Measurements from ENCODE around the gene CDH4.

CDH4 gene

DNA sequence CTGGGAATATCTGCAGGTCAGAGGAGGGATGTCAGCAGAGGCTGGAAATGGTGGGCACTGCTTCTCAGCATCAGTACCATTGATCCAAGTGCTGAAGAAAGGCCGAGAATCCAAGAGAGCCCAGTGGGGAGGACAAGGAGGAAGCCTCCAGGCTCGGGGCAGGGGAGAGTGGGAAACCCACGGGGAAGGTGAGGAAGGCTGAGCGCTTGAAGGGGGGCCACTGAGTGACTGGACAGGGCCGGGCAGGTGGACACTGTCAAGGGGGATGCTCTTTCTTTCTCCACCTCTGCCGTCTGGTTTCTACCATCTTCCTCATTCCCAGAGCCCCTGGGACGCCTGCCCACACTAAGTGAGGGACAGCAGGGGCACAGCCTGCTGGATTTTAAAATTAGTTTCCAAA, 335.0 kb downstream of the CDH4 start:
- TF ChIP-seq, protein P1, sequence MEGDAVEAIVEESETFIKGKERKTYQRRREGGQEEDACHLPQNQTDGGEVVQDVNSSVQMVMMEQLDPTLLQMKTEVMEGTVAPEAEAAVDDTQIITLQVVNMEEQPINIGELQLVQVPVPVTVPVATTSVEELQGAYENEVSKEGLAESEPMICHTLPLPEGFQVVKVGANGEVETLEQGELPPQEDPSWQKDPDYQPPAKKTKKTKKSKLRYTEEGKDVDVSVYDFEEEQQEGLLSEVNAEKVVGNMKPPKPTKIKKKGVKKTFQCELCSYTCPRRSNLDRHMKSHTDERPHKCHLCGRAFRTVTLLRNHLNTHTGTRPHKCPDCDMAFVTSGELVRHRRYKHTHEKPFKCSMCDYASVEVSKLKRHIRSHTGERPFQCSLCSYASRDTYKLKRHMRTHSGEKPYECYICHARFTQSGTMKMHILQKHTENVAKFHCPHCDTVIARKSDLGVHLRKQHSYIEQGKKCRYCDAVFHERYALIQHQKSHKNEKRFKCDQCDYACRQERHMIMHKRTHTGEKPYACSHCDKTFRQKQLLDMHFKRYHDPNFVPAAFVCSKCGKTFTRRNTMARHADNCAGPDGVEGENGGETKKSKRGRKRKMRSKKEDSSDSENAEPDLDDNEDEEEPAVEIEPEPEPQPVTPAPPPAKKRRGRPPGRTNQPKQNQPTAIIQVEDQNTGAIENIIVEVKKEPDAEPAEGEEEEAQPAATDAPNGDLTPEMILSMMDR (IDR thresholded peaks at IDR 0.05; ENCODE audit: insufficient read depth, low read length, missing control alignments) = no peak
- ChIA-PET CTCF (no interaction called here), POLR2A (no interaction called here)
- no peak overlapping the region for H3K4me3 ChIP-seq (ENCODE audit: low read depth, low read length)
- no peak for DNase-seq (ENCODE audit: low read depth, low spot score)

DNA sequence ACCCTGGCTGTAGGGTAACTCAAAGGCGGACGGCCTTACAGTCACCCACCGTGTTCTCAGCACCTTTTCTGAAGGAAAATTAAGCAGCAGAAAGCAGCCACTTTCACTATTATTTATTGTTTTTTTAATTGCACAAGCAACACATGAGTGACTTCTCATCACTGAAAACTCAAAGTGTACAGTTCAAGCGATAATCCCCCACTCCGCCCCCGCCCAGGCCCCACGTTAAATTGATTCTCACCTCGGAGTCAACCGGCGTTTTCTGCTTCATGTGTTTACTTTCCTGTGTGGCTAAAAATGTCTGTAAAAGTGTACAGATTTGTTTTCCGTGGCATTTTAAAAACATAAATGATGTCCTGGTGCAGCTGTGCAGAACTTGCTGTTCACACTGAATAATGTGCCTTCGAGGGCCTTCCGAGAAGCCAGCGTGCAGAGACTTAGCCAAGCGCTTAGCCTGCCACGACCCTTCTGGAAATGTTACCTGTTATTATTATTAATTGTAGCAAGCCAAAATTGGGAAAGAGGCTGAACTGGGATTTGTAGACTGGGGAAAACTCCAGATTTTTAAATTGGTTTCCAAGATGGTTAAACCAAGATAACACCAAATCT, 335.7 kb downstream of the CDH4 start:
- CTCF ChIA-PET = no interaction called here

DNA sequence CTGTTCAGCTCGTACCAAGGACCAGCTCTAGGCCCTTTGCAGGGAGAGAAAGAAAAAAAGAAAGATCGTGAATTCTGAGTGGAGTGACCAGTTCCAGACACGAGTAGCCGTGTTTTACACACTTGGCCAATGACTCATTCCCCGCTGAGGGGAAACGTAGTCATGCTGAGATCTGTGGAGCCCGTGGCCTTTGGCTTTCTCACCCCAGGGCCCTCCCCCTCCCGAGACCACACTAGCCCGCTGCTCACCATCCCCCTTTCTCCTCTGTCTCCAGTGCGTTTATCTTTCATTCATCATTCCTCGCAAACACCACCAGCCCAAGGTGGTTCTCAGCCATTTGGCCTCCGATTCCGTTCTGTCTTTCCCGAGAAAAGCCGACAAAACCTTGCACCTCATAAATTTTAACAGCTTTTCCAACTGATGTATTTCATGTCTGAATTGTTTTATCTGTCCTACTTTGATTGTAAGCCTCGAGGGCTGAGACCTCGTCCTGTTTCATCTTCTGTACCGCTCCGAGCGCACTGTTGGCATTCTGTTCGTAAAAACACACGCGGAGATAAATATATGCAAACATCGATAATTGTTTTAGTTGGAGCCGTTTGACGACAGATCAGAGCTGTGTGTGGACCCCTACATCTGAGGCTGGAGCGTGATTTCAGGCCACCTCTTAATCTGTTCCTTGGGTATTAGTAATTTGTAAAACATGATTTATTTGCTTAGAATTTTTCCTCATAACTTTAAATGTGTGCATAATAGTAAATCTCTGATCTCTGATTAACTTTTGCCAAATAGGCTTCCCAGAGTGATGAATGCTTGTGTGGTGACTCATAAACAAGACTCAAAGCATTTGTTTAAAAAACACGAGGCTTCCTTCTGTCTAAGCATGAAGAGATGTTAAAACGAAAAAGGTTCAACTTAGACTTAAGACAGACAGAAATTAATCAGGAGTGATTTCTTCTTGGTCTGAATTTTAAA, 336.6 kb downstream of the CDH4 start:
- DNase-seq (ENCODE audit: low read depth, low spot score) = peak; percentile 59
- ChIA-PET POLR2A (no interaction called here), CTCF (no interaction called here)
- TF ChIP-seq, protein P1 (IDR thresholded peaks at IDR 0.05; ENCODE audit: insufficient read depth, low read length, missing control alignments) = no peak
- peak overlapping the region; percentile 29 for H3K4me3 ChIP-seq (ENCODE audit: low read depth, low read length)

More for the DNA sequence above, 335.7 kb downstream of the CDH4 start:
- TF ChIP-seq, protein P1 (IDR thresholded peaks at IDR 0.05; ENCODE audit: insufficient read depth, low read length, missing control alignments) = no peak
- no peak for DNase-seq (ENCODE audit: low read depth, low spot score)
- H3K4me3 ChIP-seq (ENCODE audit: low read depth, low read length) = no peak overlapping the region
- POLR2A ChIA-PET = no interaction called here

DNA sequence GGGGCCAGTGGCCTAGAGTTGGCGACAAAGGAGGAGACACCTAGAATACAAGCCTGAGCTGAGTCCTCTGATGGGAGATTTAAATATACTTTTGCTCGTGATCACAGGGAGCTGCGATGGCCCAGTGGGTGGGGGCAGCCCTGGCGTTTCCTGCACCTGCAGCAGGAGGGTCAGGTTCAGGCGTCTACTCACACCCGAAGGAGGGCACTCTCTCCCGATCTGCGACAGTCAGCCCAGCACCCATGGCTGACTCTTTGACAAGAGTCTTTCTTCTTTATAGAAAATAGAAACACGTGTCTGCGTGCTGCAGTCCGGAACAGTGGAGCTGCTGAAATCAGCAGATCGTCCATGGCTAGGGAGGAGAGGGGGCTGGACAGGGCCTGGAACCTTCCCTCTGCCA, 338.2 kb downstream of the CDH4 start:
- DNase-seq (ENCODE audit: low read depth, low spot score) = no peak
- CTCF ChIA-PET = no interaction called here
- POLR2A ChIA-PET = interaction anchor here (0.6 kb wide), 1 partner anchor 1651 kb away, joined by 3 read pairs; no protein-coding TSS in a partner anchor
- no peak overlapping the region for H3K4me3 ChIP-seq (ENCODE audit: low read depth, low read length)
- TF ChIP-seq, protein P1 (IDR thresholded peaks at IDR 0.05; ENCODE audit: insufficient read depth, low read length, missing control alignments) = no peak

DNA sequence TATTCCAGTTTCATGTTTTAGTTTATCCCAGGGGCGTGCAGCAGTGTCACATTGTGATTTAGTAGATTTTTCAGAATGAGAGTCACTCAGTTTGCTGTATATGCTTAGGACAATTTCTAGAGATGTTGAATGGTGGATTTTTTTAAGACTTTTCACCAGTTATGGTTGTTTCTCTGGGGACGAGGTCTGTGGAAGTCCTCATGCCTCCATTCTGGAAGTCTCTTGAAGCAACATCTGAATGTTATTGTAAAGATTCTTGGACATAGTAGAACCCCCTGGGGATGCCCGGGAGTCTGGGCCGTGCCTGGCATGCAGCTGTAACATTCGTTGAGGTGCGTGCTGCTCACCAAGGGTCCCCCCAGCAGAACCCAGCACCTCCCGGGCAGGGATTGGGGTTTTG, 341.5 kb downstream of the CDH4 start:
- CTCF ChIA-PET = no interaction called here
- TF ChIP-seq, protein P1 (IDR thresholded peaks at IDR 0.05; ENCODE audit: insufficient read depth, low read length, missing control alignments) = no peak

DNA sequence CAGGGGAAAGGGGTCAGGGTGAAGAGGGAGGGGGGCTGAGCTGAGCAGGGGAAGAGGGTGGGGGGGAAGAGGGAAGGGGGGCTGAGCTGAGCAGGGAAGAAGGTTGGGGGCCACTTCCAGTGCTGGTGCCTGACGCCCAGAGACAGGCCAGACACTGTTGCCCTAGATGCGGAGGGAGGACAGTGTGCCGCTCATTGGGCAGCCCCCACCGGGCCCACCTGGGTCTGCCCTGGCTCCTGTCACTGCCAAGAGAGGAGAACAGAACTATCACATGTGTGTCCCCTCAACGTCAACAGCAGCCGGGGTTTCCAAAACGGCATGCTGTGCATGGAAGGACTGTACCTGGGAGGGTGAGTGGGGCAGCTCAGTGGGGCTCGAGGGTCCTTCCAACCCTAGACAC, 342.1 kb downstream of the CDH4 start:
- ChIA-PET CTCF (no interaction called here), POLR2A (no interaction called here)
- H3K4me3 ChIP-seq (ENCODE audit: low read depth, low read length) = no peak overlapping the region
- DNase-seq (ENCODE audit: low read depth, low spot score) = no peak
- TF ChIP-seq, protein P1 (IDR thresholded peaks at IDR 0.05; ENCODE audit: insufficient read depth, low read length, missing control alignments) = no peak

More for the DNA sequence above, 341.5 kb downstream of the CDH4 start:
- POLR2A ChIA-PET = no interaction called here
- no peak for DNase-seq (ENCODE audit: low read depth, low spot score)
- H3K4me3 ChIP-seq (ENCODE audit: low read depth, low read length) = no peak overlapping the region

Measured in AG04449 (cell line).